Measurements from ENCODE around the gene SSC5D. TPM values are rescaled to one million over a fixed set of nuclear protein-coding genes. Genes with fewer than 3 reads are reported as not detected.

Gene SSC5D
- total RNA-seq, 1 experiment from 2014 or later, result 3.2 TPM

- no CpG with 5 or more reads among the region's 8 CpGs for WGBS (ENCODE audit: extremely low coverage, insufficient read length, low lambda C conversion rate)
- H3K9ac ChIP-seq (ENCODE audit: extremely low read depth, insufficient read length, low read length), result no peak overlapping the region
- H3K9me3 ChIP-seq (ENCODE audit: control insufficient read depth, low read depth, low read length), result no peaks in the 10 kb centered on the region
Observed at GRCh38 chr19:55446060-55446459, 42.2 kb upstream of the SSC5D start.

More at GRCh38 chr19:55446060-55446459, 42.2 kb upstream of the SSC5D start:
- Histone ChIP-seq H3T11ph (ENCODE audit: low read length) (no peak overlapping the region), H3K23me2 (ENCODE audit: insufficient read length, low read depth, low read length, poor library complexity, severe bottlenecking) (peaks cover 13% of the 10 kb centered on the region), H2BK120ac (ENCODE audit: low read depth, low read length, poor library complexity, severe bottlenecking) (no peak overlapping the region), H3K27ac (ENCODE audit: insufficient read length, low read depth, low read length) (no peak overlapping the region), H4K8ac (replicated peaks; ENCODE audit: insufficient read length, low read depth, low read length) (no peak overlapping the region), H2BK12ac (ENCODE audit: insufficient read length, low read depth, low read length) (no peak overlapping the region), H3K4me2 (ENCODE audit: insufficient read depth, insufficient read length, low read length) (no peak overlapping the region), H2BK20ac (ENCODE audit: low read depth, low read length, poor library complexity, severe bottlenecking) (no peak overlapping the region), H2AFZ (ENCODE audit: low read length) (no peak overlapping the region), H3K23ac (ENCODE audit: insufficient read length, low read depth, low read length) (no peak overlapping the region), H2BK5ac (ENCODE audit: insufficient read length, low read length) (no peak overlapping the region), H3K4ac (ENCODE audit: low read depth, low read length) (no peak overlapping the region), H3K14ac (ENCODE audit: insufficient read depth, low read length) (no peak overlapping the region), H3K56ac (ENCODE audit: insufficient read length, low read depth, low read length) (no peak overlapping the region), H3K18ac (ENCODE audit: insufficient read length, low read depth, low read length) (no peak overlapping the region), H4K91ac (ENCODE audit: insufficient read length, low read depth, low read length) (no peak overlapping the region), H3K79me2 (ENCODE audit: insufficient read depth, low read length) (no peaks in the 10 kb centered on the region), H3K27me3 (ENCODE audit: insufficient read depth, low read length) (peaks cover 67% of the 10 kb centered on the region), H2BK15ac (ENCODE audit: low read depth, low read length) (no peak overlapping the region), H4K5ac (ENCODE audit: insufficient read length, low read depth, low read length) (no peak overlapping the region), H4K20me1 (ENCODE audit: control insufficient read depth, insufficient read depth, insufficient read length) (no peaks in the 10 kb centered on the region), H3K4me1 (ENCODE audit: insufficient read depth, low read length) (0 out of 2 replicates have a peak, but pooled peaks cover 2% of the 10 kb centered on the region), H3K79me1 (ENCODE audit: insufficient read depth, low read depth, low read length, poor library complexity, severe bottlenecking) (no peaks in the 10 kb centered on the region), H2AK5ac (ENCODE audit: insufficient read length, low read length) (no peak overlapping the region)
- Mint-ChIP-seq H3K27me3 (ENCODE audit: low read depth) (peaks cover 21% of the 10 kb centered on the region), H3K36me3 (ENCODE audit: insufficient read depth in 1 of 3, low read depth in 3 of 3) (no peaks in the 10 kb centered on the region; a peak in 1 of 7 replicates), H3K4me3 (no peak overlapping the region), H3K27ac (no peak overlapping the region), H3K9me3 (peaks cover 0 to 2% of the 10 kb centered on the region in 2 experiments; a peak in 3 of 5 replicates), H3K4me1 (peaks cover 10 to 21% of the 10 kb centered on the region in 2 experiments)
- no peak for TF ChIP-seq CTCF (conservative IDR thresholded peaks at IDR 0.05)
- no peak for DNase-seq

Data from H9 (cell line).